PC-9 (cell line): ENCODE results near the gene KCNK6. TPM values are rescaled to one million over a fixed set of nuclear protein-coding genes. Genes with fewer than 3 reads are reported as not detected.

Experiments
- BruUV-seq: library from RNA; stranded (reverse); fragments of 400-500 nt; replicated peaks from 2 replicates; lab custom pipeline; 2021; lab: Mats Ljungman, UMichigan
- CTCF ChIA-PET: fragments of 300-600 bp; sonication (Branson Sonifier 250); formaldehyde crosslinking; loops from one replicate; lab custom pipeline; 2022; ENCODE audit warnings: antibody characterized with exemption; lab: Charles Lee
- POLR2A ChIA-PET: fragments of 300-600 bp; sonication (Branson Sonifier 250); formaldehyde crosslinking; loops from one replicate; lab custom pipeline; 2022; ENCODE audit warnings: antibody characterized with exemption; ENCODE audit not compliant: unreplicated experiment; lab: Charles Lee
- DNase-seq, 2 experiments: peaks; one replicate each; pipeline versions ENCODE4 v3.0.0 to v3.0.0-alpha.2; 2015 to 2022; ENCODE audit warnings: mixed read lengths in 1 of 2
- H2AFZ ChIP-seq: fragments of 200-600 bp; sonication (generic); 2 replicates; pipeline ENCODE4 v1.8.1; 2017; ENCODE audit warnings: antibody characterized with exemption
- H3F3A ChIP-seq: fragments of 200-600 bp; sonication (generic); 2 replicates; pipeline ENCODE4 v1.8.1; 2017; ENCODE audit warnings: antibody characterized with exemption, mild to moderate bottlenecking, low read depth; ENCODE audit not compliant: insufficient read depth
- H3K27ac ChIP-seq: fragments of 200-600 bp; sonication (generic); 2 replicates; pipeline ENCODE4 v1.6.1; 2016; ENCODE audit warnings: mixed run types
- H3K27me3 ChIP-seq: fragments of 200-600 bp; sonication (generic); 2 replicates; pipeline ENCODE4 v1.6.1; 2016; ENCODE audit warnings: low read depth, mixed run types; ENCODE audit not compliant: insufficient read depth
- H3K36me3 ChIP-seq: fragments of 200-600 bp; sonication (generic); 2 replicates; pipeline ENCODE4 v1.6.1; 2016; ENCODE audit warnings: low read depth, mixed run types
- H3K4me1 ChIP-seq: fragments of 200-600 bp; sonication (generic); replicated peaks from 2 replicates; pipeline ENCODE4 v1.6.1; 2016; ENCODE audit warnings: mixed run types; ENCODE audit not compliant: insufficient read depth
- H3K4me2 ChIP-seq: fragments of 200-600 bp; sonication (generic); 2 replicates; pipeline ENCODE4 v1.6.1; 2017; ENCODE audit warnings: mixed run types
- H3K4me3 ChIP-seq: fragments of 200-600 bp; sonication (generic); 2 replicates; pipeline ENCODE4 v1.6.1; 2016; ENCODE audit warnings: mixed run types
- H3K79me2 ChIP-seq: fragments of 200-600 bp; sonication (generic); 2 replicates; pipeline ENCODE4 v1.6.1; 2017; ENCODE audit warnings: low read depth, mixed run types
- H3K9me2 ChIP-seq: fragments of 200-600 bp; sonication (generic); 2 replicates; pipeline ENCODE4 v1.8.1; 2017; ENCODE audit warnings: mild to moderate bottlenecking; ENCODE audit not compliant: insufficient read depth
- H3K9me3 ChIP-seq: fragments of 200-600 bp; sonication (generic); 2 replicates; pipeline ENCODE4 v1.8.1; 2016; ENCODE audit warnings: low read depth; ENCODE audit not compliant: insufficient read depth
- H4K20me1 ChIP-seq: fragments of 200-600 bp; sonication (generic); 2 replicates; pipeline ENCODE4 v1.8.1; 2017; ENCODE audit not compliant: insufficient read depth
- EZH2 ChIP-seq: fragments of 200-600 bp; sonication (generic); IDR thresholded peaks from 2 replicates; pipeline ENCODE4 v1.8.0; 2017; ENCODE audit warnings: antibody characterized with exemption, low read depth
- intact Hi-C: fragments of 100-400 bp; cut with micrococcal nuclease; formaldehyde crosslinking; loops from one replicate; pipeline ENCODE4 v1.10.0; 2022; ENCODE audit not compliant: unreplicated experiment
- total RNA-seq: library from RNA; stranded (reverse); gene quantifications from 2 replicates; pipeline ENCODE4 v1.2.3, GENCODE V29; 2021
- TF ChIP-seq, protein P1 (sequence below): fragments of 200-600 bp; sonication (generic); conservative IDR thresholded peaks from 2 replicates; pipeline ENCODE4 v1.6.1; 2017; ENCODE audit warnings: mixed run types, antibody characterized with exemption, mild to moderate bottlenecking, moderate library complexity

KCNK6 gene
- total RNA-seq, 1 experiment from 2014 or later: 6.1 TPM

DNA sequence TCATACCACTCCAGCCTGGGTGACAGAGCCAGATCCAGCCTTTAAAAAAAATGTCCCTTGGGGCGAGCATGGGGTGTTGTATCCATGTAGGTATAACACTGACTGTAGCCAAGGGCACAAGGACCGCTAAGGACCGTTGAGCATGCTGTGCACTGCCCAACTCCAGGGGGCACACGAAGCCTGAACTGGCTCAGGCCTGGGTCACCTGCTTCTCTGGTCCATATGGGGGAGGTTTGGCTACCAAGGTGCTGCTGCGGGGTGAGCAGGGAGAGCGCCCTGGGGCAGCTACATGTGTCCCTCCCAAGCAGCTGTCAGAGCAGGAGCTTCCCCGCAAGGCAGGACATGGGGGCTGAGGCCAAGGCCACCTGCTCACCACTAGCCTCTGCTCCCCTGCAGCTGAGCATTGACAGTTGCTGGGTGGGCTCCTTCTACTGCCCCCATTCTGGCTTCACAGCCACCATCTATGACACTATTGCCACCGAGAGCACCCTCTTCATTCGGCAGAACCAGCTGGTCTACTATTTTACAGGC, 32.3 kb downstream of the KCNK6 start:
- ChIA-PET CTCF (no interaction called here), POLR2A (interaction anchor here (0.7 kb wide), 1 partner anchor 55 kb away, joined by 11 read pairs; no protein-coding TSS in a partner anchor)
- H4K20me1 ChIP-seq: no peaks in the 10 kb centered on the region
- H3K9me2 ChIP-seq: no peaks in the 10 kb centered on the region
- no peak for TF ChIP-seq EZH2
- TF ChIP-seq, protein P1, sequence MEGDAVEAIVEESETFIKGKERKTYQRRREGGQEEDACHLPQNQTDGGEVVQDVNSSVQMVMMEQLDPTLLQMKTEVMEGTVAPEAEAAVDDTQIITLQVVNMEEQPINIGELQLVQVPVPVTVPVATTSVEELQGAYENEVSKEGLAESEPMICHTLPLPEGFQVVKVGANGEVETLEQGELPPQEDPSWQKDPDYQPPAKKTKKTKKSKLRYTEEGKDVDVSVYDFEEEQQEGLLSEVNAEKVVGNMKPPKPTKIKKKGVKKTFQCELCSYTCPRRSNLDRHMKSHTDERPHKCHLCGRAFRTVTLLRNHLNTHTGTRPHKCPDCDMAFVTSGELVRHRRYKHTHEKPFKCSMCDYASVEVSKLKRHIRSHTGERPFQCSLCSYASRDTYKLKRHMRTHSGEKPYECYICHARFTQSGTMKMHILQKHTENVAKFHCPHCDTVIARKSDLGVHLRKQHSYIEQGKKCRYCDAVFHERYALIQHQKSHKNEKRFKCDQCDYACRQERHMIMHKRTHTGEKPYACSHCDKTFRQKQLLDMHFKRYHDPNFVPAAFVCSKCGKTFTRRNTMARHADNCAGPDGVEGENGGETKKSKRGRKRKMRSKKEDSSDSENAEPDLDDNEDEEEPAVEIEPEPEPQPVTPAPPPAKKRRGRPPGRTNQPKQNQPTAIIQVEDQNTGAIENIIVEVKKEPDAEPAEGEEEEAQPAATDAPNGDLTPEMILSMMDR: no peak
- no peaks in the 10 kb centered on the region for H3F3A ChIP-seq
- H3K9me3 ChIP-seq: no peaks in the 10 kb centered on the region
- DNase-seq: no peak
- BruUV-seq: no TSS peak
- H3K27ac ChIP-seq: no peak overlapping the region
- intact Hi-C loops: no loop called here
- H3K79me2 ChIP-seq: no peaks in the 10 kb centered on the region
- H3K4me3 ChIP-seq: no peak overlapping the region
- no peak overlapping the region for H2AFZ ChIP-seq
- H3K4me1 ChIP-seq: no peaks in the 10 kb centered on the region
- H3K27me3 ChIP-seq: no peaks in the 10 kb centered on the region
- no peak overlapping the region for H3K4me2 ChIP-seq
- H3K36me3 ChIP-seq: no peaks in the 10 kb centered on the region

DNA sequence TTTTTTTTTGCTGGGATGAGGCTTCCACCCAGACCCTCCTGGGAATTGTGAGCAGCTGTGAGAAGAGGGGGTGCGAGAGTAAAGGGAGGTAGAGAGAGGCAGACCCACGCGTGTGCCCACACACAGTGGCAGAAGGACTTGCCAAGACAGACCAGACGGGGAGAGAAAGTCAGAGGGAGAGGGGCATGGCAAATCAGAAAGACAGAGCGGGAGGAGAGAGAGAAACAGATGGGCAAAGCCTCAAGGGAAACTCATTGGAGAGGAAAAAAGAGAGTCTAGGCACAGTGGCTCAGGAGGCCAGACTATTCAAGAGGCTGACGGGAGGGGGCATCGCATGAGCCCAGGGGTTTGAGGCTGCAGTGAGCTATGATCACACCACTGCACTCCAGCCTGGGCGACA, 33.0 kb downstream of the KCNK6 start:
- no peaks in the 10 kb centered on the region for H3K79me2 ChIP-seq
- TF ChIP-seq, protein P1: no peak
- no peak for TF ChIP-seq EZH2
- H3K9me2 ChIP-seq: no peaks in the 10 kb centered on the region
- intact Hi-C loops: no loop called here
- no peak overlapping the region for H3K4me3 ChIP-seq
- POLR2A ChIA-PET: interaction anchor here (0.7 kb wide), 1 partner anchor 678 kb away, joined by 25 read pairs; no protein-coding TSS in a partner anchor
- H3K27ac ChIP-seq: no peak overlapping the region
- no peak overlapping the region for H3K4me2 ChIP-seq
- BruUV-seq: no TSS peak
- H3K36me3 ChIP-seq: no peaks in the 10 kb centered on the region
- DNase-seq: no peak
- no peaks in the 10 kb centered on the region for H3K9me3 ChIP-seq
- no peak overlapping the region for H2AFZ ChIP-seq
- no peaks in the 10 kb centered on the region for H4K20me1 ChIP-seq
- no peaks in the 10 kb centered on the region for H3F3A ChIP-seq
- no peaks in the 10 kb centered on the region; the same call in 1 of the 2 replicates for H3K27me3 ChIP-seq
- H3K4me1 ChIP-seq: no peaks in the 10 kb centered on the region
- CTCF ChIA-PET: no interaction called here

DNA sequence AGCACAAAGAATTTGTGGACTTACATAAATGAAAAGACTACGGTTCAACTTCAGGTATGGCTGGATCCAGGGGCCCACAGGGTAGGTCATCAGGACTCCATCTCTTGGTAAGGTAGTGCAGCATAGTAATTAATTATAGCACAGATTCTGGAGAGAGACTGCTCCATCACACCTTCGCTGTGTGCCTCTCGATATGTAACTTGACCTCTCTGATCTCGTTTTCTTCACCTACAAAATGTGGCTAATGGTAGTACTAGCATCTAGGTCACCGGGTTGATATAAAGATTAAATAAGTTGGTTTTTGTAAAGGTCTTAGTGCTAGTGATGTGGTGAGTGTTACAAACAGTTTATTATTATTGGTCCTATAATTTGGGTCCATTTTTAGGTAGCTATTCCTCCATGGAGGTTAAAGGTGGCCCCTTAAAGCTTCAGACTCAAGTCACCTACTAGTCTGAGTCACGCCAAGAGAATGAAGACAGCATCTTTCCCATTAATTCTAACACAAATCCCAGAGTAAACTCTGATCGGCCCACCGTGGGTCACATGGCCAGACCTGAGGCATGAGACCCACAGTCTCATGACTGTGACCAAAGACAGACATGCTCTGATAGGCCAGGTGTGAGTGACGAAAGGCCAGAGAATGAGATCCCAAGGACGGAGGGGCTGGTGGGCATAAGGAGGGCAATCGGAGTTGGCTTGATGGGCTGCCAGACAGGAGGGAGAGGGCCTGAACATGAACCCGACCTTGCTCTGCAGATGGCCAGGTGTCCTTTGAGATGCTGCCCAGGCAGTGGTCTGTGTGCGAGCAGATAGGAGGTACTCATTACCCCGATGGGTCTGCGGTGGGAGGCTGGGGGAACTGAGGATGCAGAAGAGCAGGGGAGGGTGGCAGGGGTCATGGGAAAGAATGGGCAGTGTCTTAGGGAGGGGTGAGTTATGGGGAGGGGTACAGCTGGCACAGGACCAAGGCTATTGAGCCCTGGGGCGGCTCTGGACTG, 36.4 kb downstream of the KCNK6 start:
- H3K4me1 ChIP-seq: no peaks in the 10 kb centered on the region
- no peaks in the 10 kb centered on the region for H4K20me1 ChIP-seq
- ChIA-PET CTCF (no interaction called here), POLR2A (no interaction called here)
- no peaks in the 10 kb centered on the region for H3K79me2 ChIP-seq
- H3K4me3 ChIP-seq: no peak overlapping the region
- H3K36me3 ChIP-seq: no peaks in the 10 kb centered on the region
- intact Hi-C loops: no loop called here
- H3K9me2 ChIP-seq: no peaks in the 10 kb centered on the region
- H3K4me2 ChIP-seq: no peak overlapping the region
- no peak for DNase-seq
- no TSS peak for BruUV-seq
- TF ChIP-seq, protein P1: no peak
- no peak for TF ChIP-seq EZH2
- H3F3A ChIP-seq: peaks cover 2% of the 10 kb centered on the region; the same call in 1 of the 2 replicates
- H2AFZ ChIP-seq: no peak overlapping the region
- no peaks in the 10 kb centered on the region for H3K9me3 ChIP-seq
- no peak overlapping the region for H3K27ac ChIP-seq
- H3K27me3 ChIP-seq: peaks cover 32% of the 10 kb centered on the region; the same call in 1 of the 2 replicates
